GM21526 (cell line): ENCODE measurements around the gene S1PR4.
"Not testable (repeated sequence)": the region's sequence is repeated elsewhere in the genome, so short reads cannot be mapped to it uniquely, and the experiment has no call there.

ENCODE experiments used
- ATAC-seq: cut with Tn5 transposase; IDR thresholded peaks from one replicate; pipeline ENCODE4 v1.9.1; 2021; ENCODE audit warnings: moderate library complexity; ENCODE audit not compliant: unreplicated experiment, low FRiP score

S1PR4 gene

GRCh38 chr19:3210347-3211017, 31.9 kb downstream of the S1PR4 start:
- no peak for ATAC-seq

GRCh38 chr19:3211191-3211590, 32.6 kb downstream of the S1PR4 start:
- ATAC-seq, result no peak

- no peak for ATAC-seq
Measured at GRCh38 chr19:3213159-3213558, 34.6 kb downstream of the S1PR4 start.

GRCh38 chr19:3216874-3217273, 38.3 kb downstream of the S1PR4 start:
- ATAC-seq, result no peak

GRCh38 chr19:3220576-3220975, 42.0 kb downstream of the S1PR4 start:
- ATAC-seq, result no peak

GRCh38 chr19:3221576-3221975, 43.0 kb downstream of the S1PR4 start:
- ATAC-seq, result not testable (repeated sequence)

- ATAC-seq, result no peak
Measured at GRCh38 chr19:3222709-3223108, 44.1 kb downstream of the S1PR4 start.

- no peak for ATAC-seq
Measured at GRCh38 chr19:3224346-3225168, 46.0 kb downstream of the S1PR4 start, which contains the start of gene CELF5. TSS of gene CELF5 (plus strand) at chr19:3224661. CDS start at chr19:3224740, 79 bp downstream.

- ATAC-seq, result no peak
Measured at GRCh38 chr19:3225169-3225485, 46.6 kb downstream of the S1PR4 start.

- no peak for ATAC-seq
Measured at GRCh38 chr19:3225677-3226093, 47.1 kb downstream of the S1PR4 start.

GRCh38 chr19:3227054-3227626, 48.6 kb downstream of the S1PR4 start:
- ATAC-seq, result no peak

- ATAC-seq, result no peak
Measured at GRCh38 chr19:3229346-3229743, 50.8 kb downstream of the S1PR4 start.
